Liver (tissue), 3 donors: ENCODE measurements around the gene UBASH3A.

Experiments used
- ATF3 ChIP-seq: IDR thresholded peaks from 2 replicates; pipeline ENCODE4 v1.6.1; 2016; ENCODE audit warnings: antibody characterized with exemption
- CTCF ChIP-seq: fragments of 150-350 bp; IDR thresholded peaks from 2 replicates; pipeline ENCODE4 v1.5.1; 2017; ENCODE audit warnings: improper control_type of control experiment, low read depth, low read length; ENCODE audit not compliant: missing input control
- EGR1 ChIP-seq, 2 donors: IDR thresholded peaks; 2 replicates each; pipeline ENCODE4 v1.6.1; 2016 to 2018; ENCODE audit warnings: antibody characterized with exemption in 2 of 2, low read depth in 2 of 2
- FOXA1 ChIP-seq: IDR thresholded peaks from 2 replicates; pipeline ENCODE4 v1.6.1; 2016; ENCODE audit warnings: antibody characterized with exemption
- GABPA ChIP-seq, 2 donors: IDR thresholded peaks in 1 of 2; conservative IDR thresholded peaks in 1 of 2; 2 replicates each; pipeline ENCODE4 v1.6.1; 2016; ENCODE audit warnings: antibody characterized with exemption in 2 of 2, mild to moderate bottlenecking in 1 of 2, moderate library complexity in 1 of 2
- HNF4G ChIP-seq: IDR thresholded peaks from 2 replicates; pipeline ENCODE4 v1.6.1; 2016; ENCODE audit warnings: antibody characterized with exemption
- JUND ChIP-seq, 2 donors: IDR thresholded peaks; 2 replicates each; pipeline ENCODE4 v1.6.1; 2016; ENCODE audit warnings: antibody characterized with exemption in 2 of 2
- MAX ChIP-seq: IDR thresholded peaks from 2 replicates; pipeline ENCODE4 v1.6.1; 2016; ENCODE audit warnings: antibody characterized with exemption
- RAD21 ChIP-seq, 2 donors: IDR thresholded peaks; 2 replicates each; pipeline ENCODE4 v1.6.1; 2016; ENCODE audit warnings: antibody characterized with exemption in 2 of 2, mild to moderate bottlenecking in 2 of 2
- REST ChIP-seq: IDR thresholded peaks from 2 replicates; pipeline ENCODE4 v1.6.1; 2016; ENCODE audit warnings: antibody characterized with exemption, mild to moderate bottlenecking
- SP1 ChIP-seq: IDR thresholded peaks from 2 replicates; pipeline ENCODE4 v1.6.1; 2018; ENCODE audit warnings: antibody characterized with exemption, mild to moderate bottlenecking
- TAF1 ChIP-seq: conservative IDR thresholded peaks from 2 replicates; pipeline ENCODE4 v1.6.1; 2016; ENCODE audit warnings: antibody characterized with exemption, mild to moderate bottlenecking
- YY1 ChIP-seq: IDR thresholded peaks from 2 replicates; pipeline ENCODE4 v1.6.1; 2016; ENCODE audit warnings: antibody characterized with exemption, mild to moderate bottlenecking
- ZBTB33 ChIP-seq: IDR thresholded peaks from 2 replicates; pipeline ENCODE4 v1.6.1; 2016; ENCODE audit warnings: antibody characterized with exemption
- donor health status: healthy.
- donor health status: healthy.

GRCh38 chr21:42496839-42497202, 93.1 kb downstream of the UBASH3A start:
- no peak for TF ChIP-seq SP1
- no peak for TF ChIP-seq GABPA (IDR thresholded peaks at IDR 0.05 in 1 of 2, conservative IDR thresholded peaks at IDR 0.05 in 1 of 2)
- TF ChIP-seq CTCF = no peak
- TF ChIP-seq ZBTB33 = no peak
- no peak for TF ChIP-seq YY1
- no peak for TF ChIP-seq HNF4G
- no peak for TF ChIP-seq REST
- TF ChIP-seq RAD21 (IDR thresholded peaks at IDR 0.05) = no peak
- no peak for TF ChIP-seq EGR1 (IDR thresholded peaks at IDR 0.05; ENCODE audit: low read depth in 2 of 2)
- no peak for TF ChIP-seq ATF3
- no peak for TF ChIP-seq MAX
- no peak for TF ChIP-seq FOXA1
- TF ChIP-seq TAF1 = no peak
- no peak for TF ChIP-seq JUND (IDR thresholded peaks at IDR 0.05)
